ENCODE results near the gene SASH1. TPM values are rescaled to one million over a fixed set of nuclear protein-coding genes. Genes with fewer than 3 reads are reported as not detected.

SASH1 gene
- total RNA-seq, 1 donor, result 71.7 TPM

GRCh38 chr6:148508401-148509041 lies 165.9 kb downstream of the SASH1 start:
- peak overlapping the region; percentile 75 for H3K4me3 ChIP-seq (ENCODE audit: insufficient read depth, low read length)
- TF ChIP-seq CTCF (IDR thresholded peaks at IDR 0.05; ENCODE audit: extremely low read depth, low read depth, low read length), result no peak
- H3K9me3 ChIP-seq (ENCODE audit: low read depth, low read length), result no peaks in the 10 kb centered on the region
- peaks cover 55% of the 10 kb centered on the region for H3K79me2 ChIP-seq (ENCODE audit: insufficient read depth, low read length)
- H3K4me2 ChIP-seq (ENCODE audit: insufficient read depth, low read length), result peak overlapping the region; percentile 86
- peaks cover 36% of the 10 kb centered on the region for H3K4me1 ChIP-seq (ENCODE audit: insufficient read depth, low read length)
- no peaks in the 10 kb centered on the region for H3K36me3 ChIP-seq (ENCODE audit: insufficient read depth, low read length)
- no peaks in the 10 kb centered on the region for H3K27me3 ChIP-seq (ENCODE audit: insufficient read depth, low read length)
- H3K27ac ChIP-seq (ENCODE audit: low read depth, low read length), result peak overlapping the region; percentile 99
- H4K20me1 ChIP-seq (ENCODE audit: insufficient read depth, low read length), result no peaks in the 10 kb centered on the region
- DNase-seq (ENCODE audit: insufficient read length, low spot score, missing footprints), result no peak
- H2AFZ ChIP-seq (ENCODE audit: low read length), result peak overlapping the region; percentile 5

- Histone ChIP-seq H3K4me3 (ENCODE audit: insufficient read depth, low read length) (peak overlapping the region; percentile 75), H3K79me2 (ENCODE audit: insufficient read depth, low read length) (peaks cover 60% of the 10 kb centered on the region), H2AFZ (ENCODE audit: low read length) (no peak overlapping the region), H3K36me3 (ENCODE audit: insufficient read depth, low read length) (no peaks in the 10 kb centered on the region), H3K4me2 (ENCODE audit: insufficient read depth, low read length) (peak overlapping the region; percentile 86), H3K27ac (ENCODE audit: low read depth, low read length) (peak overlapping the region; percentile 99), H3K9me3 (ENCODE audit: low read depth, low read length) (no peaks in the 10 kb centered on the region), H3K4me1 (ENCODE audit: insufficient read depth, low read length) (peaks cover 36% of the 10 kb centered on the region), H4K20me1 (ENCODE audit: insufficient read depth, low read length) (no peaks in the 10 kb centered on the region), H3K27me3 (ENCODE audit: insufficient read depth, low read length) (no peaks in the 10 kb centered on the region)
- no peak for DNase-seq (ENCODE audit: insufficient read length, low spot score, missing footprints)
- TF ChIP-seq CTCF (IDR thresholded peaks at IDR 0.05; ENCODE audit: extremely low read depth, low read depth, low read length), result no peak
These were observed 166.6 kb downstream of the SASH1 start for GRCh38 chr6:148509119-148509799.

- H3K4me2 ChIP-seq (ENCODE audit: insufficient read depth, low read length), result peak overlapping the region; percentile 86
- H3K4me3 ChIP-seq (ENCODE audit: insufficient read depth, low read length), result peak overlapping the region; percentile 75
- TF ChIP-seq CTCF (IDR thresholded peaks at IDR 0.05; ENCODE audit: extremely low read depth, low read depth, low read length), result no peak
- H3K79me2 ChIP-seq (ENCODE audit: insufficient read depth, low read length), result peaks cover 59% of the 10 kb centered on the region
- no peaks in the 10 kb centered on the region for H3K27me3 ChIP-seq (ENCODE audit: insufficient read depth, low read length)
- H3K36me3 ChIP-seq (ENCODE audit: insufficient read depth, low read length), result no peaks in the 10 kb centered on the region
- H2AFZ ChIP-seq (ENCODE audit: low read length), result no peak overlapping the region
- H3K4me1 ChIP-seq (ENCODE audit: insufficient read depth, low read length), result peaks cover 38% of the 10 kb centered on the region
- DNase-seq (ENCODE audit: insufficient read length, low spot score, missing footprints), result no peak
- H3K27ac ChIP-seq (ENCODE audit: low read depth, low read length), result peak overlapping the region; percentile 99
- no peaks in the 10 kb centered on the region for H4K20me1 ChIP-seq (ENCODE audit: insufficient read depth, low read length)
- H3K9me3 ChIP-seq (ENCODE audit: low read depth, low read length), result no peaks in the 10 kb centered on the region
These were observed 167.4 kb downstream of the SASH1 start for GRCh38 chr6:148509800-148510581.

Measured in osteoblast (primary cell).